Astrocyte (in vitro differentiated cells and primary cell): Measurements from ENCODE around the gene NRIP3.

Experiments
- EZH2 ChIP-seq: IDR thresholded peaks from 2 replicates; pipeline ENCODE4 v1.6.1; 2012; ENCODE audit warnings: mild to moderate bottlenecking, low read length, inconsistent platforms; ENCODE audit not compliant: insufficient read depth
- TF ChIP-seq, protein P1 (sequence below): IDR thresholded peaks from 2 replicates; pipeline ENCODE4 v1.5.1; 2011; ENCODE audit warnings: low read depth, mild to moderate bottlenecking, inconsistent platforms, low read length, moderate library complexity; ENCODE audit not compliant: insufficient read depth

DNA sequence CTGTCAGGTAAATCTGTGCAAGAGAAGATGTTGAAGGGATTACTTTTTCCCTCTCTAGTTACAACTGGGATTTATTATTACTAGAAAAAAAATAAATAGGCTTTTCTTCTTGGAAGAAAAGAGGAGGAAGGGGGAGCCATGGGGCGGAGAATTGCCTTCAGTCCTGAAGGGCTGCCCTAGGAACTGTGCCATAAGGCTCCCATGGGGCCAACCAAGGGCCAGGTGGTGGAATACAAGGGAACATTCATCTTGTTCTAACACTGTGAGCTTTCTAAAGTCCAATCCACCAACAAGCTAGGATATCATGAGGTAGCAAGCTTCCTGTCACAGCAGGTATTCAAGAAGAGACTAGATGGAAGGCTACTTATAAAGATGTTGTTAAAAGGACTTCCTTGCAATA lies 24.8 kb upstream of the NRIP3 start:
- TF ChIP-seq, protein P1, sequence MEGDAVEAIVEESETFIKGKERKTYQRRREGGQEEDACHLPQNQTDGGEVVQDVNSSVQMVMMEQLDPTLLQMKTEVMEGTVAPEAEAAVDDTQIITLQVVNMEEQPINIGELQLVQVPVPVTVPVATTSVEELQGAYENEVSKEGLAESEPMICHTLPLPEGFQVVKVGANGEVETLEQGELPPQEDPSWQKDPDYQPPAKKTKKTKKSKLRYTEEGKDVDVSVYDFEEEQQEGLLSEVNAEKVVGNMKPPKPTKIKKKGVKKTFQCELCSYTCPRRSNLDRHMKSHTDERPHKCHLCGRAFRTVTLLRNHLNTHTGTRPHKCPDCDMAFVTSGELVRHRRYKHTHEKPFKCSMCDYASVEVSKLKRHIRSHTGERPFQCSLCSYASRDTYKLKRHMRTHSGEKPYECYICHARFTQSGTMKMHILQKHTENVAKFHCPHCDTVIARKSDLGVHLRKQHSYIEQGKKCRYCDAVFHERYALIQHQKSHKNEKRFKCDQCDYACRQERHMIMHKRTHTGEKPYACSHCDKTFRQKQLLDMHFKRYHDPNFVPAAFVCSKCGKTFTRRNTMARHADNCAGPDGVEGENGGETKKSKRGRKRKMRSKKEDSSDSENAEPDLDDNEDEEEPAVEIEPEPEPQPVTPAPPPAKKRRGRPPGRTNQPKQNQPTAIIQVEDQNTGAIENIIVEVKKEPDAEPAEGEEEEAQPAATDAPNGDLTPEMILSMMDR = no peak
- TF ChIP-seq EZH2 = no peak
